ENCODE results near the gene CCNQ.
A peak's percentile ranks its signal among the peaks of the same experiment; 100 is the strongest.

Gene CCNQ

GRCh38 chrX:153610836-153611213 lies 11.9 kb upstream of the CCNQ start (continued):
- TF ChIP-seq PATZ1 (CRISPR knock-in tag; IDR thresholded peaks at IDR 0.05; ENCODE audit: borderline replicate concordance): no peak
- no peak for TF ChIP-seq ZFP30 (CRISPR knock-in tag; IDR thresholded peaks at IDR 0.05)
- TF ChIP-seq ZNF565 (CRISPR knock-in tag; conservative IDR thresholded peaks at IDR 0.05; ENCODE audit: low read depth): no peak
- no peak for TF ChIP-seq ZFP3 (CRISPR knock-in tag; IDR thresholded peaks at IDR 0.05)
- no peak for TF ChIP-seq ARNTL (CRISPR knock-in tag; IDR thresholded peaks at IDR 0.05; ENCODE audit: borderline replicate concordance, low read depth)

- ATAC-seq: peak; percentile 97
- no peak for TF ChIP-seq POU6F1 (CRISPR knock-in tag; IDR thresholded peaks at IDR 0.05; ENCODE audit: borderline replicate concordance, low read depth)
- no peak for TF ChIP-seq SNAI2 (CRISPR knock-in tag; IDR thresholded peaks at IDR 0.05)
- TF ChIP-seq ZFP30 (CRISPR knock-in tag; IDR thresholded peaks at IDR 0.05): no peak
- TF ChIP-seq OSR1 (CRISPR knock-in tag; IDR thresholded peaks at IDR 0.05): no peak
- TF ChIP-seq GLIS3 (CRISPR knock-in tag; IDR thresholded peaks at IDR 0.05): no peak
- no peak for TF ChIP-seq ZC3H10 (CRISPR knock-in tag; IDR thresholded peaks at IDR 0.05)
- TF ChIP-seq TSHZ2 (CRISPR knock-in tag; IDR thresholded peaks at IDR 0.05): no peak
These were observed 11.2 kb upstream of the CCNQ start for GRCh38 chrX:153609917-153610835.

- TF ChIP-seq ZC3H10 (CRISPR knock-in tag; IDR thresholded peaks at IDR 0.05) (no peak), ZNF70 (CRISPR knock-in tag; IDR thresholded peaks at IDR 0.05) (no peak), ARNTL (CRISPR knock-in tag; IDR thresholded peaks at IDR 0.05; ENCODE audit: borderline replicate concordance, low read depth) (no peak), OSR1 (CRISPR knock-in tag; IDR thresholded peaks at IDR 0.05) (no peak), BACH2 (CRISPR knock-in tag; IDR thresholded peaks at IDR 0.05; ENCODE audit: borderline replicate concordance) (no peak), TCF4 (CRISPR knock-in tag; IDR thresholded peaks at IDR 0.05; ENCODE audit: borderline replicate concordance) (no peak), CREB5 (CRISPR knock-in tag; IDR thresholded peaks at IDR 0.05; ENCODE audit: low read depth) (no peak), ZFP3 (CRISPR knock-in tag; IDR thresholded peaks at IDR 0.05) (no peak), PPARA (CRISPR knock-in tag; IDR thresholded peaks at IDR 0.05; ENCODE audit: borderline replicate concordance) (no peak), ZFP30 (CRISPR knock-in tag; IDR thresholded peaks at IDR 0.05) (no peak), POU6F1 (CRISPR knock-in tag; IDR thresholded peaks at IDR 0.05; ENCODE audit: borderline replicate concordance, low read depth) (no peak)
- ATAC-seq: no peak
These were observed 9.9 kb upstream of the CCNQ start for GRCh38 chrX:153608806-153609205.

GRCh38 chrX:153608376-153608775 lies 9.4 kb upstream of the CCNQ start:
- no peak for ATAC-seq
- TF ChIP-seq ZFP30 (CRISPR knock-in tag; IDR thresholded peaks at IDR 0.05): no peak
- TF ChIP-seq ZNF8 (CRISPR knock-in tag; IDR thresholded peaks at IDR 0.05): no peak
- TF ChIP-seq POU6F1 (CRISPR knock-in tag; IDR thresholded peaks at IDR 0.05; ENCODE audit: borderline replicate concordance, low read depth): no peak
- TF ChIP-seq RARB (CRISPR knock-in tag; IDR thresholded peaks at IDR 0.05): no peak
- TF ChIP-seq SNAI2 (CRISPR knock-in tag; IDR thresholded peaks at IDR 0.05): no peak
- no peak for TF ChIP-seq ISL1 (CRISPR knock-in tag; IDR thresholded peaks at IDR 0.05)
- no peak for TF ChIP-seq PPARA (CRISPR knock-in tag; IDR thresholded peaks at IDR 0.05; ENCODE audit: borderline replicate concordance)
- no peak for TF ChIP-seq CSDC2 (CRISPR knock-in tag; IDR thresholded peaks at IDR 0.05)
- no peak for TF ChIP-seq BACH2 (CRISPR knock-in tag; IDR thresholded peaks at IDR 0.05; ENCODE audit: borderline replicate concordance)
- TF ChIP-seq ESRRG (CRISPR knock-in tag; IDR thresholded peaks at IDR 0.05): no peak
